Left lung (tissue), 10 donors: ENCODE data around the gene FADS3. TPM values are rescaled to one million over a fixed set of nuclear protein-coding genes. Genes with fewer than 3 reads are reported as not detected.

Source experiments
- ATAC-seq: fragments of 200-7000 bp; cut with Tn5 transposase; one replicate; pipeline ENCODE4 v1.9.1; 2020; ENCODE audit warnings: moderate library complexity
- DNase-seq, 4 donors: peaks; one replicate each; pipeline ENCODE4 v3.0.0-alpha.2; 2013 to 2020
- H3K27ac ChIP-seq, 2 donors: fragments of 200-600 bp; sonication (generic) in 1 of 2; one replicate each; pipeline versions ENCODE4 v1.5.0 to v1.8.0; 2020 to 2021
- H3K27me3 ChIP-seq, 2 donors: fragments of 200-600 bp; sonication (generic) in 1 of 2; one replicate each; pipeline versions ENCODE4 v1.5.0 to v1.8.0; 2020 to 2021
- H3K36me3 ChIP-seq, 2 donors: fragments of 200-600 bp; sonication (generic) in 1 of 2; one replicate each; pipeline versions ENCODE4 v1.5.0 to v1.8.0; 2020 to 2021
- H3K4me1 ChIP-seq, 2 donors: fragments of 200-600 bp; one replicate each; pipeline ENCODE4 v1.8.0; 2021
- H3K4me3 ChIP-seq, 2 donors: fragments of 200-600 bp; sonication (generic) in 1 of 2; one replicate each; pipeline versions ENCODE4 v1.5.0 to v1.8.0; 2020 to 2021; ENCODE audit warnings: mild to moderate bottlenecking in 1 of 2
- H3K9me3 ChIP-seq, 2 donors: fragments of 200-600 bp; sonication (generic) in 1 of 2; one replicate each; pipeline versions ENCODE4 v1.5.0 to v1.8.0; 2020 to 2021
- CTCF ChIP-seq, 2 donors: fragments of 200-600 bp; sonication (generic) in 1 of 2; IDR thresholded peaks; one replicate each; pipeline versions ENCODE4 v1.5.0 to v1.8.0; 2021; ENCODE audit warnings: antibody characterized with exemption in 2 of 2
- intact Hi-C, 2 donors: fragments of 100-400 bp; cut with DNase I; formaldehyde crosslinking; loops; one replicate each; pipeline versions ENCODE4 v1.11.2 to v1.14.2; 2022
- polyA plus RNA-seq, 6 donors: library from polyadenylated mRNA; unstranded; fragments of 120-200 nt; gene quantifications; one replicate each; pipeline ENCODE4 v1.2.1, GENCODE V29; 2013; ENCODE audit not compliant: insufficient read length in 6 of 6
- total RNA-seq, 2 donors: library from RNA; stranded (reverse); fragmentation: NEBNext Ultra II Directional; extraction: Animal tissue kit (Norgen Biotek cat#: 25700); gene quantifications; one replicate each; pipeline ENCODE4 v1.2.1, GENCODE V29; 2021
- donor health status: DM: no; HTN: yes; CAD: no.
- donor health status: DM: no; HTN: no; CAD: no.

FADS3 gene
- total and polyA plus RNA-seq, 8 donors, result 8.3 to 71.4 (median 12.9) TPM

- ATAC-seq, result no peak
- no peaks in the 10 kb centered on the region for H3K36me3 ChIP-seq
- TF ChIP-seq CTCF (IDR thresholded peaks at IDR 0.05), result no peak
- DNase-seq, result peak in 1 of 4 donors; percentile 23
- no peak overlapping the region for H3K4me3 ChIP-seq
- intact Hi-C loops, result no loop called here
- H3K27me3 ChIP-seq, result peaks cover 0 to 41% of the 10 kb centered on the region in 2 donors
- no peak overlapping the region for H3K27ac ChIP-seq
- peaks cover 0 to 45% of the 10 kb centered on the region in 2 donors for H3K4me1 ChIP-seq
- no peaks in the 10 kb centered on the region for H3K9me3 ChIP-seq
Measured at GRCh38 chr11:61914471-61915171, 23.3 kb upstream of the FADS3 start.

- Histone ChIP-seq H3K4me3 (no peak overlapping the region), H3K27me3 (peaks cover 0 to 33% of the 10 kb centered on the region in 2 donors), H3K27ac (no peak overlapping the region), H3K9me3 (no peaks in the 10 kb centered on the region), H3K4me1 (peaks cover 6 to 49% of the 10 kb centered on the region in 2 donors), H3K36me3 (no peaks in the 10 kb centered on the region)
- no peak for DNase-seq
- intact Hi-C loops, result no loop called here
- ATAC-seq, result no peak
- TF ChIP-seq CTCF (IDR thresholded peaks at IDR 0.05), result no peak
Measured at GRCh38 chr11:61913699-61914395, 22.5 kb upstream of the FADS3 start.

- H3K9me3 ChIP-seq, result no peaks in the 10 kb centered on the region
- no peak for TF ChIP-seq CTCF (IDR thresholded peaks at IDR 0.05)
- intact Hi-C loops, result no loop called here
- H3K36me3 ChIP-seq, result no peaks in the 10 kb centered on the region
- DNase-seq, result peak in 2 of 4 donors; percentile 32 to 53
- H3K27me3 ChIP-seq, result peaks cover 0 to 26% of the 10 kb centered on the region in 2 donors
- H3K4me3 ChIP-seq, result no peak overlapping the region
- ATAC-seq, result no peak
- no peak overlapping the region for H3K27ac ChIP-seq
- peaks cover 9 to 49% of the 10 kb centered on the region in 2 donors for H3K4me1 ChIP-seq
Measured at GRCh38 chr11:61912991-61913698, 21.8 kb upstream of the FADS3 start.

- H3K4me1 ChIP-seq, result peaks cover 9 to 43% of the 10 kb centered on the region in 2 donors
- peak; percentile 49 for ATAC-seq
Measured at GRCh38 chr11:61912530-61912898, 21.2 kb upstream of the FADS3 start.

More at GRCh38 chr11:61912530-61912898, 21.2 kb upstream of the FADS3 start:
- Histone ChIP-seq H3K36me3 (no peaks in the 10 kb centered on the region), H3K4me3 (no peak overlapping the region), H3K9me3 (no peaks in the 10 kb centered on the region), H3K27ac (no peak overlapping the region), H3K27me3 (peaks cover 0 to 20% of the 10 kb centered on the region in 2 donors)
- no peak for TF ChIP-seq CTCF (IDR thresholded peaks at IDR 0.05)
- intact Hi-C loops, result no loop called here
- peak in 2 of 4 donors; percentile 69 to 79 for DNase-seq
